Measurements from ENCODE around the gene OPCML.

Gene OPCML

GRCh38 chr11:132626446-132626845 lies 905.9 kb downstream of the OPCML start:
- no peaks in the 10 kb centered on the region for H3K9me3 ChIP-seq
- H3K4me3 ChIP-seq (ENCODE audit: low read depth in 1 of 2, low read length in 1 of 2): no peak overlapping the region
- no peaks in the 10 kb centered on the region for H3K27me3 ChIP-seq
- no peak overlapping the region for H3K27ac ChIP-seq
- H3K4me1 ChIP-seq (ENCODE audit: control insufficient read depth in 1 of 2, insufficient read depth in 1 of 2, low read depth in 1 of 2, low read length in 1 of 2): no peaks in the 10 kb centered on the region
- no peaks in the 10 kb centered on the region for H3K36me3 ChIP-seq
- TF ChIP-seq CTCF (IDR thresholded peaks at IDR 0.05): no peak

GRCh38 chr11:132623511-132623910 lies 908.8 kb downstream of the OPCML start:
- Histone ChIP-seq H3K27me3 (no peaks in the 10 kb centered on the region), H3K9me3 (no peaks in the 10 kb centered on the region)

DNA sequence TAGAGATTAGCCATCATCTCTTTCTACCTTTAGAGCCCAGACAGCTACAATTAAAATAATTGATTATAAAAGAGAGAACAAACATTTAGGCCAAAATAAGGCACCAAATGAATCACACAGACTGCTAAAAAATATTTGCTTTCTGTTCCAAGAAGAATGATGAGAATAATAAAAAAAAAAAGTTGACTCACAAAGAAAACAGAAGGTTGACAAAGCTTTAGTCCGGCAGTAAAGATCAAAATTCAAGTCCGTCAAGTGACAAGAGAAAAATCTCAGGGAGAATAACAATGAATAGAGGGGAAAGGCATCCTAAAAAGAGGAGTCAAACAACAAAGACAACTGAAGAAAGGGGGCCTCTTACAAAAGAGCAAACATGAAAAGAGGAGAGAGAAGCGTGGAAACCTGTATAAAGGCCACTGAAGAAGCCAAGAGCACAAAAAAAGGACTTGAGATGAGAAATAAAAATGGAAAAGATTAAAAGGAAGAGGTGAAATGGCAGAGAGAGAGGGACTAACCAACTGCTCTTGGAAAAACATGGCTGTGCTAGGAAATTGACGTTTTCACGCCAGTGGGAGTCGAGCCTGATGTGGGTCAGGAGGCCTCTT lies 910.2 kb downstream of the OPCML start:
- H3K4me1 ChIP-seq (ENCODE audit: control insufficient read depth in 1 of 2, insufficient read depth in 1 of 2, low read depth in 1 of 2, low read length in 1 of 2): no peaks in the 10 kb centered on the region
- no peak overlapping the region for H3K4me3 ChIP-seq (ENCODE audit: low read depth in 1 of 2, low read length in 1 of 2)
- no peaks in the 10 kb centered on the region for H3K27me3 ChIP-seq
- no peaks in the 10 kb centered on the region for H3K9me3 ChIP-seq
- H3K27ac ChIP-seq: no peak overlapping the region
- TF ChIP-seq CTCF (IDR thresholded peaks at IDR 0.05): no peak
- H3K36me3 ChIP-seq: no peaks in the 10 kb centered on the region

More at GRCh38 chr11:132623511-132623910, 908.8 kb downstream of the OPCML start:
- Histone ChIP-seq H3K4me3 (ENCODE audit: low read depth in 1 of 2, low read length in 1 of 2) (no peak overlapping the region), H3K4me1 (ENCODE audit: control insufficient read depth in 1 of 2, insufficient read depth in 1 of 2, low read depth in 1 of 2, low read length in 1 of 2) (no peaks in the 10 kb centered on the region), H3K27ac (no peak overlapping the region), H3K36me3 (no peaks in the 10 kb centered on the region)
- no peak for TF ChIP-seq CTCF (IDR thresholded peaks at IDR 0.05)

DNA sequence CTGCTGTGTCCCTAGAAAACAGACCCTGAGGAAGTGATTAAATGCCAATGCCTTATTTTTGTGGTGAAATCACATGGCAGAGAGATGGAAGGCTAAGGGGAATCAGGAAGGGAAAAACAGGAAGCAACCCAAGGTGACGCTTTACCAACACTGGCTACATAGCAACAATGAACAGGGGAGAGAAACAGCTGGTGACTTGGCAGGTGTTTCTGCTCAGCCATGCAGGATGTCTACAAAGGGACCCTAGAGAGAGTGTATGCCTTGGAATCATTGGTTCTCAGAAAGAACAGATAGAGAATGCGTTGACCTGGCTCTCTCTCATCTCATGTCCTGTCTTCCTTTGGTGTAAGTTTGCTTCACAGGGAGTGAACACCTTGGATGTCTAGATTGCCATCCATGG lies 911.9 kb downstream of the OPCML start:
- Histone ChIP-seq H3K36me3 (no peaks in the 10 kb centered on the region), H3K27me3 (no peaks in the 10 kb centered on the region), H3K4me3 (ENCODE audit: low read depth in 1 of 2, low read length in 1 of 2) (no peak overlapping the region), H3K4me1 (ENCODE audit: control insufficient read depth in 1 of 2, insufficient read depth in 1 of 2, low read depth in 1 of 2, low read length in 1 of 2) (no peaks in the 10 kb centered on the region), H3K9me3 (no peaks in the 10 kb centered on the region), H3K27ac (no peak overlapping the region)
- TF ChIP-seq CTCF (IDR thresholded peaks at IDR 0.05): no peak

DNA sequence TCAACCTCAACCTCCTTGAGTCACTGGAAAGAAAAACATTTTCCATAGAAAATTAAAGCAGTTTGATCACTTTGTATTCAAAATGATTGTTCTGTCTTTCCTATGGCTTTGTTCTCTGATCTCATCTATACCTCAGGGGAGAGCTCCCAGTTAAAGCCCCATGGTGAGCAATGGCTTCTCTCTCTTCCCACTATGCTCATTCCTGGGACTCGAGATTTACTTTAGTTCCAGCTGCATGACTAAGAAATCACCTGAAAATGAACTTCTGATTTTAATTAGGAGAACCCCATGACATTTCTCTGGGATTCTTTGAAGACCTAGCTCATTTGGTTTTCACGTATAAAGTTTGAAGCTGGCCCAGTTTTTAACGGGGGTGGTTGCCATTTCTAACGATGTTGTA lies 921.5 kb downstream of the OPCML start:
- Histone ChIP-seq H3K36me3 (no peaks in the 10 kb centered on the region), H3K4me1 (ENCODE audit: control insufficient read depth in 1 of 2, insufficient read depth in 1 of 2, low read depth in 1 of 2, low read length in 1 of 2) (no peaks in the 10 kb centered on the region), H3K27ac (no peak overlapping the region), H3K4me3 (ENCODE audit: low read depth in 1 of 2, low read length in 1 of 2) (no peak overlapping the region), H3K9me3 (no peaks in the 10 kb centered on the region), H3K27me3 (no peaks in the 10 kb centered on the region)
- TF ChIP-seq CTCF (IDR thresholded peaks at IDR 0.05): no peak

GRCh38 chr11:132610216-132610615 lies 922.1 kb downstream of the OPCML start:
- no peaks in the 10 kb centered on the region for H3K4me1 ChIP-seq (ENCODE audit: control insufficient read depth in 1 of 2, insufficient read depth in 1 of 2, low read depth in 1 of 2, low read length in 1 of 2)
- H3K4me3 ChIP-seq (ENCODE audit: low read depth in 1 of 2, low read length in 1 of 2): no peak overlapping the region
- H3K36me3 ChIP-seq: no peaks in the 10 kb centered on the region
- no peaks in the 10 kb centered on the region for H3K27me3 ChIP-seq
- H3K27ac ChIP-seq: no peak overlapping the region
- no peaks in the 10 kb centered on the region for H3K9me3 ChIP-seq
- no peak for TF ChIP-seq CTCF (IDR thresholded peaks at IDR 0.05)
